GM12878 (cell line): ENCODE results near the gene FAM227B. TPM values are rescaled to one million over a fixed set of nuclear protein-coding genes. Genes with fewer than 3 reads are reported as not detected.

ENCODE experiments used
- ATF2 ChIP-seq: IDR thresholded peaks from 2 replicates; pipeline ENCODE4 v1.6.1; 2012; ENCODE audit warnings: low read length, inconsistent platforms
- ATF3 ChIP-seq: IDR thresholded peaks from 2 replicates; pipeline ENCODE4 v1.6.1; 2011; ENCODE audit warnings: low read depth, mild to moderate bottlenecking, low read length, moderate library complexity, borderline replicate concordance; ENCODE audit errors: extremely low read depth
- CREM ChIP-seq: IDR thresholded peaks from 2 replicates; pipeline ENCODE4 v1.6.1; 2014; ENCODE audit warnings: antibody characterized with exemption, low read depth
- FOXM1 ChIP-seq: IDR thresholded peaks from 2 replicates; pipeline ENCODE4 v1.6.1; 2012; ENCODE audit warnings: low read depth, mild to moderate bottlenecking, inconsistent platforms, low read length, moderate library complexity
- KDM1A ChIP-seq: fragments of 200-600 bp; sonication (generic); IDR thresholded peaks from 2 replicates; pipeline ENCODE4 v1.6.1; 2016; ENCODE audit warnings: borderline replicate concordance
- NFIC ChIP-seq: IDR thresholded peaks from 2 replicates; pipeline ENCODE4 v1.6.1; 2012; ENCODE audit warnings: low read depth, mild to moderate bottlenecking, inconsistent platforms, low read length, moderate library complexity
- NKRF ChIP-seq: fragments of 450-650 bp; conservative IDR thresholded peaks from 2 replicates; pipeline ENCODE4 v1.6.1; 2017; ENCODE audit warnings: mild to moderate bottlenecking, moderate library complexity
- ZBTB11 ChIP-seq: fragments of 450-650 bp; formaldehyde crosslinking; IDR thresholded peaks from 2 replicates; pipeline ENCODE4 v1.5.0; 2022; ENCODE audit warnings: mild to moderate bottlenecking, missing genetic modification characterization
- ZBTB40 ChIP-seq: fragments of 450-650 bp; IDR thresholded peaks from 2 replicates; pipeline ENCODE4 v1.6.1; 2016; ENCODE audit warnings: mild to moderate bottlenecking, moderate library complexity, borderline replicate concordance
- polyA plus RNA-seq, 11 experiments: library from polyadenylated mRNA; depleted of rRNA in 4 of 11; unstranded in 6 of 11; stranded (reverse) in 5 of 11; fragments of >200 nt; fragmentation: Nextera tagmentation in 4 of 11; fragmentation: Illumina TruSeq in 1 of 11; extraction: Ambion mirVana in 4 of 11; extraction: Trizol in 1 of 11; gene quantifications; 1 replicate in 1 of 11; 2 replicates in 10 of 11; pipeline versions ENCODE4 v1.2.1 to v1.2.3, GENCODE V29; 2011 to 2016; ENCODE audit warnings: inconsistent platforms in 2 of 11, missing spikeins in 2 of 11, low read depth in 1 of 11
- total RNA-seq, 4 experiments: library from RNA; depleted of rRNA in 3 of 4; stranded (reverse); fragments of >200 nt in 3 of 4; fragmentation: Illumina TruSeq in 1 of 4; extraction: Trizol in 1 of 4; gene quantifications; 2 replicates each; pipeline versions ENCODE4 v1.2.1 to v1.2.3, GENCODE V29; 2013 to 2021

Gene FAM227B
- total and polyA plus RNA-seq, 10 of the 15 experiments (the other 5 are each of a cell fraction or from before 2014, with no cell fraction given) = 3.9 to 12.6 (median 6.9) TPM

- no peak for TF ChIP-seq ZBTB40
- TF ChIP-seq ZBTB11 (CRISPR knock-in tag) = no peak
- no peak for TF ChIP-seq ATF2
- TF ChIP-seq CREM = no peak
- no peak for TF ChIP-seq NFIC
- no peak for TF ChIP-seq ATF3
- TF ChIP-seq FOXM1 = no peak
- TF ChIP-seq NKRF = no peak
- no peak for TF ChIP-seq KDM1A
Observed at GRCh38 chr15:49410641-49411040, 210.0 kb downstream of the FAM227B start (continued).
